Stimulated activated CD8-positive, alpha-beta memory T cell treated with anti-CD3 and anti-CD28 coated beads, Interleukin-15, amount 100 ng/mL, for 24 hours (primary cell): ENCODE data around the gene FTO.

Experiments used
- DNase-seq: peaks from one replicate; pipeline ENCODE4 v3.0.0-alpha.2; 2020; ENCODE audit warnings: low read depth

FTO gene

GRCh38 chr16:53966821-53967571 lies 263.0 kb downstream of the FTO start:
- DNase-seq = no peak

GRCh38 chr16:53967572-53967971 lies 263.6 kb downstream of the FTO start:
- DNase-seq = no peak

- no peak for DNase-seq
Observed at GRCh38 chr16:53968454-53968853, 264.5 kb downstream of the FTO start.

- no peak for DNase-seq
Observed at GRCh38 chr16:53968896-53969295, 264.9 kb downstream of the FTO start.

- DNase-seq = no peak
Observed at GRCh38 chr16:53971616-53972015, 267.7 kb downstream of the FTO start.

GRCh38 chr16:53973021-53973420 lies 269.1 kb downstream of the FTO start:
- DNase-seq = no peak

GRCh38 chr16:53974484-53975080 lies 270.6 kb downstream of the FTO start:
- DNase-seq = no peak

- no peak for DNase-seq
Observed at GRCh38 chr16:53980675-53981074, 276.7 kb downstream of the FTO start.

- no peak for DNase-seq
Observed at GRCh38 chr16:53982631-53983042, 278.7 kb downstream of the FTO start.

- DNase-seq = no peak
Observed at GRCh38 chr16:53984936-53985335, 281.0 kb downstream of the FTO start.

GRCh38 chr16:53985861-53986260 lies 281.9 kb downstream of the FTO start:
- no peak for DNase-seq

- DNase-seq = no peak
Observed at GRCh38 chr16:53986793-53987192, 282.8 kb downstream of the FTO start.

- DNase-seq = no peak
Observed at GRCh38 chr16:53988136-53988535, 284.2 kb downstream of the FTO start.

- no peak for DNase-seq
Observed at GRCh38 chr16:53989597-53989996, 285.6 kb downstream of the FTO start.

GRCh38 chr16:53991754-53992378 lies 287.9 kb downstream of the FTO start:
- DNase-seq = no peak

- DNase-seq = no peak
Observed at GRCh38 chr16:53995378-53995777, 291.4 kb downstream of the FTO start.

GRCh38 chr16:53996961-53997360 lies 293.0 kb downstream of the FTO start:
- DNase-seq = no peak

GRCh38 chr16:53998024-53998810 lies 294.3 kb downstream of the FTO start:
- DNase-seq = no peak

- DNase-seq = no peak
Observed at GRCh38 chr16:53998966-53999522, 295.1 kb downstream of the FTO start.

GRCh38 chr16:53999841-54000240 lies 295.9 kb downstream of the FTO start:
- no peak for DNase-seq

GRCh38 chr16:54000361-54000760 lies 296.4 kb downstream of the FTO start:
- DNase-seq = no peak

- DNase-seq = no peak
Observed at GRCh38 chr16:54006693-54007092, 302.7 kb downstream of the FTO start.
